Measurements from ENCODE around the gene ZBTB18.
"Not testable (repeated sequence)": the region's sequence is repeated elsewhere in the genome, so short reads cannot be mapped to it uniquely, and the experiment has no call there.

The ZBTB18 gene

GRCh38 chr1:244042293-244042692, 8.8 kb upstream of the ZBTB18 start:
- DNase-seq: no peak

GRCh38 chr1:244044423-244044822, 6.7 kb upstream of the ZBTB18 start:
- DNase-seq: no peak

GRCh38 chr1:244046254-244046653, 4.8 kb upstream of the ZBTB18 start:
- DNase-seq: not testable (repeated sequence)

- peak; percentile 33 to 47 for DNase-seq
These were observed 4.0 kb upstream of the ZBTB18 start for GRCh38 chr1:244046907-244047611.

GRCh38 chr1:244047621-244048255, 3.3 kb upstream of the ZBTB18 start:
- DNase-seq: peak; percentile 74 to 78

GRCh38 chr1:244048256-244049161, 2.6 kb upstream of the ZBTB18 start:
- peak; percentile 93 for DNase-seq

GRCh38 chr1:244049162-244050013, 1.7 kb upstream of the ZBTB18 start:
- peak in 1 of 2 experiments; percentile 23 for DNase-seq

GRCh38 chr1:244050014-244050834, 859 bp upstream of the ZBTB18 start:
- DNase-seq: peak in 1 of 2 experiments; percentile 9

- DNase-seq: peak; percentile 39 to 53
These were observed 1.1 kb downstream of the ZBTB18 start for GRCh38 chr1:244052016-244052727.

GRCh38 chr1:244052728-244053312, 1.7 kb downstream of the ZBTB18 start:
- DNase-seq: no peak

GRCh38 chr1:244053831-244054230, 2.7 kb downstream of the ZBTB18 start:
- DNase-seq: no peak

- no peak for DNase-seq
These were observed 3.3 kb downstream of the ZBTB18 start for GRCh38 chr1:244054247-244054923.

GRCh38 chr1:244054924-244055263, 3.8 kb downstream of the ZBTB18 start:
- no peak for DNase-seq

GRCh38 chr1:244056577-244056976, 5.5 kb downstream of the ZBTB18 start:
- no peak for DNase-seq

- no peak for DNase-seq
These were observed 6.6 kb downstream of the ZBTB18 start for GRCh38 chr1:244057474-244058385.

GRCh38 chr1:244060117-244060516, 9.0 kb downstream of the ZBTB18 start:
- no peak for DNase-seq

GRCh38 chr1:244060686-244061085, 9.6 kb downstream of the ZBTB18 start:
- no peak for DNase-seq

- no peak for DNase-seq
These were observed 11.2 kb downstream of the ZBTB18 start for GRCh38 chr1:244062156-244062725.

- no peak for DNase-seq
These were observed 12.4 kb downstream of the ZBTB18 start for GRCh38 chr1:244063498-244063897.
